GM23338 (cell line): ENCODE results near the gene ARID1B.

Experiments used
- TF ChIP-seq, protein P1 (sequence below), 2 experiments: fragments of 200-600 bp in 1 of 2; sonication (generic) in 1 of 2; conservative IDR thresholded peaks; 2 replicates each; pipeline versions ENCODE4 v1.5.1 to v1.6.1; 2016 to 2017; ENCODE audit warnings: antibody characterized with exemption in 2 of 2, low read depth in 2 of 2, mild to moderate bottlenecking in 2 of 2, moderate library complexity in 1 of 2
- TF ChIP-seq, protein P2 (sequence below): IDR thresholded peaks from one replicate; pipeline ENCODE4 v1.6.1; 2018; ENCODE audit warnings: antibody characterized with exemption; ENCODE audit not compliant: unreplicated experiment

DNA sequence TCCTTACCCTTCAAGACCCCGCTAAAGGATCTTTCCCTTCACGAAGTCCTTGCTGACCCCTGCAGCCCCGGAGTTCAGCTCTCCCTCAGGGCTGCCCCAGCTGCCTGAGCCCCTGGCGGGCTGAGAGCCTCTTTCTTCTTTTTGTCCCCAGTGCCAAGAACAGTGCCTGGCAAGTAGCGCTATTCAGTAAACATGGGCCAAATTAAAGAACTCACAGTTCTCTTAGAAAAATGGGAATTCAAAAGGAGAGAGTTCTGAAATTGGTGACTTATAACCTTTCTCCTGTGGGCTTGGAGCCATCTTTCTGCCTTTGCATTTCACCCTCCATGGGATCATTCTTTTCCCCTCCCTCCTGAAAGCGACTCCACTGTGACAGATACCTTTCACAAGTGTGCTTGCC lies 318.9 kb downstream of the ARID1B start:
- TF ChIP-seq, protein P1, sequence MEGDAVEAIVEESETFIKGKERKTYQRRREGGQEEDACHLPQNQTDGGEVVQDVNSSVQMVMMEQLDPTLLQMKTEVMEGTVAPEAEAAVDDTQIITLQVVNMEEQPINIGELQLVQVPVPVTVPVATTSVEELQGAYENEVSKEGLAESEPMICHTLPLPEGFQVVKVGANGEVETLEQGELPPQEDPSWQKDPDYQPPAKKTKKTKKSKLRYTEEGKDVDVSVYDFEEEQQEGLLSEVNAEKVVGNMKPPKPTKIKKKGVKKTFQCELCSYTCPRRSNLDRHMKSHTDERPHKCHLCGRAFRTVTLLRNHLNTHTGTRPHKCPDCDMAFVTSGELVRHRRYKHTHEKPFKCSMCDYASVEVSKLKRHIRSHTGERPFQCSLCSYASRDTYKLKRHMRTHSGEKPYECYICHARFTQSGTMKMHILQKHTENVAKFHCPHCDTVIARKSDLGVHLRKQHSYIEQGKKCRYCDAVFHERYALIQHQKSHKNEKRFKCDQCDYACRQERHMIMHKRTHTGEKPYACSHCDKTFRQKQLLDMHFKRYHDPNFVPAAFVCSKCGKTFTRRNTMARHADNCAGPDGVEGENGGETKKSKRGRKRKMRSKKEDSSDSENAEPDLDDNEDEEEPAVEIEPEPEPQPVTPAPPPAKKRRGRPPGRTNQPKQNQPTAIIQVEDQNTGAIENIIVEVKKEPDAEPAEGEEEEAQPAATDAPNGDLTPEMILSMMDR (conservative IDR thresholded peaks at IDR 0.05; ENCODE audit: low read depth in 2 of 2) = no peak
- TF ChIP-seq, protein P2, sequence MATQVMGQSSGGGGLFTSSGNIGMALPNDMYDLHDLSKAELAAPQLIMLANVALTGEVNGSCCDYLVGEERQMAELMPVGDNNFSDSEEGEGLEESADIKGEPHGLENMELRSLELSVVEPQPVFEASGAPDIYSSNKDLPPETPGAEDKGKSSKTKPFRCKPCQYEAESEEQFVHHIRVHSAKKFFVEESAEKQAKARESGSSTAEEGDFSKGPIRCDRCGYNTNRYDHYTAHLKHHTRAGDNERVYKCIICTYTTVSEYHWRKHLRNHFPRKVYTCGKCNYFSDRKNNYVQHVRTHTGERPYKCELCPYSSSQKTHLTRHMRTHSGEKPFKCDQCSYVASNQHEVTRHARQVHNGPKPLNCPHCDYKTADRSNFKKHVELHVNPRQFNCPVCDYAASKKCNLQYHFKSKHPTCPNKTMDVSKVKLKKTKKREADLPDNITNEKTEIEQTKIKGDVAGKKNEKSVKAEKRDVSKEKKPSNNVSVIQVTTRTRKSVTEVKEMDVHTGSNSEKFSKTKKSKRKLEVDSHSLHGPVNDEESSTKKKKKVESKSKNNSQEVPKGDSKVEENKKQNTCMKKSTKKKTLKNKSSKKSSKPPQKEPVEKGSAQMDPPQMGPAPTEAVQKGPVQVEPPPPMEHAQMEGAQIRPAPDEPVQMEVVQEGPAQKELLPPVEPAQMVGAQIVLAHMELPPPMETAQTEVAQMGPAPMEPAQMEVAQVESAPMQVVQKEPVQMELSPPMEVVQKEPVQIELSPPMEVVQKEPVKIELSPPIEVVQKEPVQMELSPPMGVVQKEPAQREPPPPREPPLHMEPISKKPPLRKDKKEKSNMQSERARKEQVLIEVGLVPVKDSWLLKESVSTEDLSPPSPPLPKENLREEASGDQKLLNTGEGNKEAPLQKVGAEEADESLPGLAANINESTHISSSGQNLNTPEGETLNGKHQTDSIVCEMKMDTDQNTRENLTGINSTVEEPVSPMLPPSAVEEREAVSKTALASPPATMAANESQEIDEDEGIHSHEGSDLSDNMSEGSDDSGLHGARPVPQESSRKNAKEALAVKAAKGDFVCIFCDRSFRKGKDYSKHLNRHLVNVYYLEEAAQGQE = no peak
